GM12878 (cell line): ENCODE results near the gene KBTBD7. TPM values are rescaled to one million over a fixed set of nuclear protein-coding genes. Genes with fewer than 3 reads are reported as not detected.

Experiments used
- ATAC-seq: fragments of 200-7000 bp; cut with Tn5 transposase; 3 replicates; pipeline ENCODE4 v1.9.1; 2020; ENCODE audit warnings: mild to moderate bottlenecking, moderate library complexity
- BruUV-seq: library from RNA; stranded (reverse); fragments of 400-500 nt; replicated peaks from 2 replicates; lab custom pipeline; 2021; lab: Mats Ljungman, UMichigan
- CTCF ChIA-PET: fragments of 300-600 bp; sonication (Branson Sonifier 250); formaldehyde crosslinking; extraction: SDS; loops from one replicate; lab custom pipeline; 2021; ENCODE audit warnings: inconsistent platforms; lab: Yijun Ruan, JAX
- POLR2A ChIA-PET: fragments of 350-600 bp; formaldehyde crosslinking; extraction: SDS; loops from one replicate; lab custom pipeline; 2021; ENCODE audit warnings: inconsistent platforms; lab: Charles Lee
- RAD21 ChIA-PET: fragments of 300-600 bp; sonication (Branson Sonifier 250); formaldehyde crosslinking; loops from one replicate; lab custom pipeline; 2023; ENCODE audit warnings: antibody characterized with exemption; ENCODE audit not compliant: unreplicated experiment; lab: Charles Lee
- SMC1A ChIA-PET: fragments of 300-600 bp; sonication (Branson Sonifier 250); formaldehyde crosslinking; loops from one replicate; lab custom pipeline; 2023; ENCODE audit not compliant: unreplicated experiment, uncharacterized antibody; lab: Charles Lee
- DNase-seq: peaks from one replicate; pipeline ENCODE4 v3.0.0-alpha.2; 2011; ENCODE audit warnings: low read depth, low spot score
- FAIRE-seq: peaks from 3 replicates; lab custom pipeline; 2011; peaks lifted over from hg19 to GRCh38; lab: Jason Lieb, UNC
- H2AFZ ChIP-seq: 2 replicates; pipeline ENCODE4 v1.6.0; 2011; ENCODE audit warnings: low read depth, low read length, control low read depth; ENCODE audit not compliant: control insufficient read depth
- H3K27ac ChIP-seq: 2 replicates; pipeline ENCODE4 v1.5.1; 2011; ENCODE audit warnings: control low read depth; ENCODE audit not compliant: control insufficient read depth, insufficient read depth
- H3K27me3 ChIP-seq, 2 experiments: replicated peaks in 1 of 2; 2 replicates each; pipeline versions ENCODE4 v1.6.0 to v1.6.1; 2011; ENCODE audit warnings: low read length in 1 of 2; ENCODE audit not compliant: control insufficient read depth in 2 of 2, insufficient read depth in 2 of 2
- H3K36me3 ChIP-seq, 2 experiments: 2 replicates each; pipeline ENCODE4 v1.5.1; 2011; ENCODE audit warnings: low read length in 1 of 2; ENCODE audit not compliant: control insufficient read depth in 2 of 2, insufficient read depth in 2 of 2
- H3K4me1 ChIP-seq: 2 replicates; pipeline ENCODE4 v1.6.1; 2011; ENCODE audit warnings: mild to moderate bottlenecking, low read length, moderate library complexity, mixed read lengths; ENCODE audit not compliant: control insufficient read depth, insufficient read depth
- H3K4me2 ChIP-seq: 2 replicates; pipeline ENCODE4 v1.6.0; 2011; ENCODE audit warnings: control low read depth; ENCODE audit not compliant: control insufficient read depth, insufficient read depth
- H3K4me3 ChIP-seq: fragments of 200-600 bp; sonication (generic); 2 replicates; pipeline ENCODE4 v1.5.1; 2016
- H3K79me2 ChIP-seq: 2 replicates; pipeline ENCODE4 v1.6.0; 2011; ENCODE audit warnings: low read length; ENCODE audit not compliant: control insufficient read depth, insufficient read depth
- H3K9ac ChIP-seq: 2 replicates; pipeline ENCODE4 v1.8.0; 2011; ENCODE audit warnings: low read length, control low read depth, mixed read lengths; ENCODE audit not compliant: control insufficient read depth, insufficient read depth
- H3K9me3 ChIP-seq: replicated peaks from 3 replicates; pipeline ENCODE4 v1.5.1; 2011; ENCODE audit warnings: mild to moderate bottlenecking, low read length; ENCODE audit not compliant: control insufficient read depth, insufficient read depth
- H4K20me1 ChIP-seq: 2 replicates; pipeline ENCODE4 v1.6.0; 2011; ENCODE audit not compliant: control insufficient read depth, insufficient read depth
- BCL11A ChIP-seq: IDR thresholded peaks from 2 replicates; pipeline ENCODE4 v1.6.1; 2011; ENCODE audit warnings: low read depth, low read length
- BMI1 ChIP-seq: fragments of 450-650 bp; IDR thresholded peaks from 2 replicates; pipeline ENCODE4 v1.6.1; 2016; ENCODE audit warnings: mild to moderate bottlenecking, moderate library complexity, borderline replicate concordance
- CHD4 ChIP-seq: fragments of 200-600 bp; sonication (generic); IDR thresholded peaks from 2 replicates; pipeline ENCODE4 v1.6.1; 2016; ENCODE audit warnings: mild to moderate bottlenecking
- ESRRA ChIP-seq: IDR thresholded peaks from 2 replicates; pipeline ENCODE4 v1.6.1; 2012; ENCODE audit warnings: mild to moderate bottlenecking, low read length, improper control_type of control experiment
- MXI1 ChIP-seq: fragments of 150-350 bp; IDR thresholded peaks from 2 replicates; pipeline ENCODE4 v1.6.1; 2011; ENCODE audit warnings: low read depth, mild to moderate bottlenecking, inconsistent platforms, low read length, improper control_type of control experiment
- POU2F2 ChIP-seq: IDR thresholded peaks from 3 replicates; pipeline ENCODE4 v1.6.1; 2011; ENCODE audit warnings: low read depth, mild to moderate bottlenecking, low read length, borderline replicate concordance
- SRF ChIP-seq, 2 experiments: IDR thresholded peaks; 2 replicates each; pipeline ENCODE4 v1.6.1; 2011; ENCODE audit warnings: low read depth in 2 of 2, low read length in 2 of 2, mild to moderate bottlenecking in 1 of 2, moderate library complexity in 1 of 2
- ZNF622 ChIP-seq: fragments of 450-650 bp; IDR thresholded peaks from 2 replicates; pipeline ENCODE4 v1.6.1; 2017; ENCODE audit warnings: mild to moderate bottlenecking, inconsistent platforms
- in situ Hi-C: fragments of 300-500 bp; cut with MboI; formaldehyde crosslinking; loops from 9 replicates; pipeline ENCODE4 v1.14.3; 2018; ENCODE audit warnings: mixed read lengths
- intact Hi-C: fragments of 100-400 bp; cut with micrococcal nuclease; formaldehyde crosslinking; loops from one replicate; pipeline ENCODE4 v1.14.2; 2022; ENCODE audit not compliant: unreplicated experiment
- polyA plus RNA-seq, 11 experiments: library from polyadenylated mRNA; depleted of rRNA in 4 of 11; unstranded in 6 of 11; stranded (reverse) in 5 of 11; fragments of >200 nt; fragmentation: Nextera tagmentation in 4 of 11; fragmentation: Illumina TruSeq in 1 of 11; extraction: Ambion mirVana in 4 of 11; extraction: Trizol in 1 of 11; gene quantifications; 1 replicate in 1 of 11; 2 replicates in 10 of 11; pipeline versions ENCODE4 v1.2.1 to v1.2.3, GENCODE V29; 2011 to 2016; ENCODE audit warnings: inconsistent platforms in 2 of 11, missing spikeins in 2 of 11, low read depth in 1 of 11
- total RNA-seq, 4 experiments: library from RNA; depleted of rRNA in 3 of 4; stranded (reverse); fragments of >200 nt in 3 of 4; fragmentation: Illumina TruSeq in 1 of 4; extraction: Trizol in 1 of 4; gene quantifications; 2 replicates each; pipeline versions ENCODE4 v1.2.1 to v1.2.3, GENCODE V29; 2013 to 2021
- TF ChIP-seq, protein P1 (sequence below): fragments of 450-650 bp; IDR thresholded peaks from 2 replicates; pipeline ENCODE4 v1.6.1; 2017; ENCODE audit warnings: antibody characterized with exemption, mild to moderate bottlenecking, moderate library complexity
- TF ChIP-seq, protein P2 (sequence below): fragments of 450-650 bp; IDR thresholded peaks from 2 replicates; pipeline ENCODE4 v1.6.1; 2017; ENCODE audit warnings: mild to moderate bottlenecking, moderate library complexity

KBTBD7 gene
- total and polyA plus RNA-seq, 10 of the 15 experiments (the other 5 are each of a cell fraction or from before 2014, with no cell fraction given), result 1.8 to 6.0 (median 4.3) TPM

- TF ChIP-seq, protein P1, sequence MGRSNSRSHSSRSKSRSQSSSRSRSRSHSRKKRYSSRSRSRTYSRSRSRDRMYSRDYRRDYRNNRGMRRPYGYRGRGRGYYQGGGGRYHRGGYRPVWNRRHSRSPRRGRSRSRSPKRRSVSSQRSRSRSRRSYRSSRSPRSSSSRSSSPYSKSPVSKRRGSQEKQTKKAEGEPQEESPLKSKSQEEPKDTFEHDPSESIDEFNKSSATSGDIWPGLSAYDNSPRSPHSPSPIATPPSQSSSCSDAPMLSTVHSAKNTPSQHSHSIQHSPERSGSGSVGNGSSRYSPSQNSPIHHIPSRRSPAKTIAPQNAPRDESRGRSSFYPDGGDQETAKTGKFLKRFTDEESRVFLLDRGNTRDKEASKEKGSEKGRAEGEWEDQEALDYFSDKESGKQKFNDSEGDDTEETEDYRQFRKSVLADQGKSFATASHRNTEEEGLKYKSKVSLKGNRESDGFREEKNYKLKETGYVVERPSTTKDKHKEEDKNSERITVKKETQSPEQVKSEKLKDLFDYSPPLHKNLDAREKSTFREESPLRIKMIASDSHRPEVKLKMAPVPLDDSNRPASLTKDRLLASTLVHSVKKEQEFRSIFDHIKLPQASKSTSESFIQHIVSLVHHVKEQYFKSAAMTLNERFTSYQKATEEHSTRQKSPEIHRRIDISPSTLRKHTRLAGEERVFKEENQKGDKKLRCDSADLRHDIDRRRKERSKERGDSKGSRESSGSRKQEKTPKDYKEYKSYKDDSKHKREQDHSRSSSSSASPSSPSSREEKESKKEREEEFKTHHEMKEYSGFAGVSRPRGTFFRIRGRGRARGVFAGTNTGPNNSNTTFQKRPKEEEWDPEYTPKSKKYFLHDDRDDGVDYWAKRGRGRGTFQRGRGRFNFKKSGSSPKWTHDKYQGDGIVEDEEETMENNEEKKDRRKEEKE, result no peak
- no peak for TF ChIP-seq POU2F2
These were observed 7.9 kb downstream of the KBTBD7 start (continued) for GRCh38 chr13:41186481-41186880.

- POLR2A ChIA-PET, result no interaction called here
- intact Hi-C loops, result no loop called here
These were observed 12.1 kb downstream of the KBTBD7 start for GRCh38 chr13:41182231-41182630.

More at GRCh38 chr13:41182231-41182630, 12.1 kb downstream of the KBTBD7 start:
- RAD21 ChIA-PET, result no interaction called here
- ATAC-seq (no peak), FAIRE-seq (no peak), DNase-seq (no peak)
- Histone ChIP-seq H3K4me1 (no peaks in the 10 kb centered on the region), H4K20me1 (no peaks in the 10 kb centered on the region), H3K4me2 (no peak overlapping the region), H3K36me3 (no peaks in the 10 kb centered on the region), H2AFZ (no peak overlapping the region), H3K27me3 (no peaks in the 10 kb centered on the region), H3K9ac (no peak overlapping the region), H3K79me2 (no peaks in the 10 kb centered on the region), H3K27ac (no peak overlapping the region), H3K9me3 (no peaks in the 10 kb centered on the region), H3K4me3 (no peak overlapping the region)
- TF ChIP-seq MXI1 (no peak), CHD4 (no peak), BCL11A (no peak), ESRRA (no peak), ZNF622 (no peak), BMI1 (no peak), SRF (IDR thresholded peaks at IDR 0.05; ENCODE audit: low read depth in 2 of 2, low read length in 2 of 2) (no peak)
- TF ChIP-seq, protein P2, sequence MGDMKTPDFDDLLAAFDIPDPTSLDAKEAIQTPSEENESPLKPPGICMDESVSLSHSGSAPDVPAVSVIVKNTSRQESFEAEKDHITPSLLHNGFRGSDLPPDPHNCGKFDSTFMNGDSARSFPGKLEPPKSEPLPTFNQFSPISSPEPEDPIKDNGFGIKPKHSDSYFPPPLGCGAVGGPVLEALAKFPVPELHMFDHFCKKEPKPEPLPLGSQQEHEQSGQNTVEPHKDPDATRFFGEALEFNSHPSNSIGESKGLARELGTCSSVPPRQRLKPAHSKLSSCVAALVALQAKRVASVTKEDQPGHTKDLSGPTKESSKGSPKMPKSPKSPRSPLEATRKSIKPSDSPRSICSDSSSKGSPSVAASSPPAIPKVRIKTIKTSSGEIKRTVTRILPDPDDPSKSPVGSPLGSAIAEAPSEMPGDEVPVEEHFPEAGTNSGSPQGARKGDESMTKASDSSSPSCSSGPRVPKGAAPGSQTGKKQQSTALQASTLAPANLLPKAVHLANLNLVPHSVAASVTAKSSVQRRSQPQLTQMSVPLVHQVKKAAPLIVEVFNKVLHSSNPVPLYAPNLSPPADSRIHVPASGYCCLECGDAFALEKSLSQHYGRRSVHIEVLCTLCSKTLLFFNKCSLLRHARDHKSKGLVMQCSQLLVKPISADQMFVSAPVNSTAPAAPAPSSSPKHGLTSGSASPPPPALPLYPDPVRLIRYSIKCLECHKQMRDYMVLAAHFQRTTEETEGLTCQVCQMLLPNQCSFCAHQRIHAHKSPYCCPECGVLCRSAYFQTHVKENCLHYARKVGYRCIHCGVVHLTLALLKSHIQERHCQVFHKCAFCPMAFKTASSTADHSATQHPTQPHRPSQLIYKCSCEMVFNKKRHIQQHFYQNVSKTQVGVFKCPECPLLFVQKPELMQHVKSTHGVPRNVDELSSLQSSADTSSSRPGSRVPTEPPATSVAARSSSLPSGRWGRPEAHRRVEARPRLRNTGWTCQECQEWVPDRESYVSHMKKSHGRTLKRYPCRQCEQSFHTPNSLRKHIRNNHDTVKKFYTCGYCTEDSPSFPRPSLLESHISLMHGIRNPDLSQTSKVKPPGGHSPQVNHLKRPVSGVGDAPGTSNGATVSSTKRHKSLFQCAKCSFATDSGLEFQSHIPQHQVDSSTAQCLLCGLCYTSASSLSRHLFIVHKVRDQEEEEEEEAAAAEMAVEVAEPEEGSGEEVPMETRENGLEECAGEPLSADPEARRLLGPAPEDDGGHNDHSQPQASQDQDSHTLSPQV, result no peak
- CTCF ChIA-PET, result no interaction called here
- SMC1A ChIA-PET, result no interaction called here
- in situ Hi-C loops, result no loop called here
- no TSS peak for BruUV-seq
